Lung (tissue), 12 donors: Measurements from ENCODE around the gene ARIH1. TPM values are rescaled to one million over a fixed set of nuclear protein-coding genes. Genes with fewer than 3 reads are reported as not detected.
"Not testable (repeated sequence)": the region's sequence is repeated elsewhere in the genome, so short reads cannot be mapped to it uniquely, and the experiment has no call there.

Source experiments
- ATAC-seq: fragments of 200-7000 bp; cut with Tn5 transposase; one replicate; pipeline ENCODE4 v1.9.1; 2020; ENCODE audit warnings: moderate number of reproducible peaks; ENCODE audit not compliant: insufficient read depth, low FRiP score
- DNase-seq, 3 donors: peaks; one replicate each; pipeline ENCODE4 v3.0.0-alpha.2; 2013 to 2017
- H3K27ac ChIP-seq, 2 donors: one replicate each; pipeline ENCODE4 v1.5.1; 2013; ENCODE audit warnings: mild to moderate bottlenecking in 2 of 2, moderate library complexity in 2 of 2, control low read depth in 1 of 2, inconsistent platforms in 1 of 2, low read depth in 1 of 2, low read length in 1 of 2
- H3K27me3 ChIP-seq, 3 donors: one replicate each; pipeline ENCODE4 v1.5.1; 2013; ENCODE audit warnings: low read length in 2 of 3; ENCODE audit not compliant: control insufficient read depth in 3 of 3, insufficient read depth in 3 of 3
- H3K36me3 ChIP-seq, 4 donors: one replicate each; pipeline ENCODE4 v1.5.1; 2013; ENCODE audit warnings: low read length in 4 of 4, mild to moderate bottlenecking in 1 of 4, moderate library complexity in 1 of 4; ENCODE audit not compliant: control insufficient read depth in 4 of 4, insufficient read depth in 4 of 4
- H3K4me1 ChIP-seq, 5 donors: one replicate each; pipeline ENCODE4 v1.5.1; 2013; ENCODE audit warnings: low read length in 5 of 5, mild to moderate bottlenecking in 2 of 5, moderate library complexity in 1 of 5; ENCODE audit not compliant: control insufficient read depth in 5 of 5, insufficient read depth in 5 of 5
- H3K4me3 ChIP-seq: one replicate; pipeline ENCODE4 v1.5.1; 2013; ENCODE audit warnings: mild to moderate bottlenecking, control low read depth, moderate library complexity
- H3K9ac ChIP-seq, 2 donors: one replicate each; pipeline ENCODE4 v1.5.1; 2013; ENCODE audit warnings: low read length in 2 of 2, control low read depth in 1 of 2; ENCODE audit not compliant: insufficient read depth in 1 of 2
- H3K9me3 ChIP-seq, 4 donors: one replicate each; pipeline ENCODE4 v1.5.1; 2013; ENCODE audit warnings: low read length in 3 of 4, mild to moderate bottlenecking in 1 of 4, moderate library complexity in 1 of 4; ENCODE audit not compliant: control insufficient read depth in 4 of 4, insufficient read depth in 3 of 4
- WGBS, 2 donors: extraction: QIAGEN DNeasy Blood & Tissue Kit; methylation state at CpG; one replicate each; pipeline ENCODE4 v1.1.7; 2013; 5-methylcytosine and 5-hydroxymethylcytosine counted together
- polyA plus RNA-seq, 2 donors: library from polyadenylated mRNA; stranded (reverse); fragments of 200-250 nt; gene quantifications; one replicate each; pipeline ENCODE4 v1.2.1, GENCODE V29; 2013
- total RNA-seq, 2 donors: library from RNA; depleted of rRNA in 1 of 2; stranded (reverse); fragments of >200 nt in 1 of 2; gene quantifications; one replicate each; pipeline ENCODE4 v1.2.1, GENCODE V29; 2014 to 2021
- TF ChIP-seq, protein P1 (sequence below): IDR thresholded peaks from 2 replicates; pipeline ENCODE4 v1.5.1; 2012; ENCODE audit warnings: mild to moderate bottlenecking; ENCODE audit errors: control extremely low read depth, extremely low read depth
- donor health status: control.
- donor health status: control.
- donor health status: Bipolar disorder and iron deficiency.
- donor health status: healthy.
- donor health status: DM: yes; HTN: yes; CAD: no.

ARIH1 gene
- total and polyA plus RNA-seq, 4 donors = 18.8 to 131 (median 66.0) TPM

DNA sequence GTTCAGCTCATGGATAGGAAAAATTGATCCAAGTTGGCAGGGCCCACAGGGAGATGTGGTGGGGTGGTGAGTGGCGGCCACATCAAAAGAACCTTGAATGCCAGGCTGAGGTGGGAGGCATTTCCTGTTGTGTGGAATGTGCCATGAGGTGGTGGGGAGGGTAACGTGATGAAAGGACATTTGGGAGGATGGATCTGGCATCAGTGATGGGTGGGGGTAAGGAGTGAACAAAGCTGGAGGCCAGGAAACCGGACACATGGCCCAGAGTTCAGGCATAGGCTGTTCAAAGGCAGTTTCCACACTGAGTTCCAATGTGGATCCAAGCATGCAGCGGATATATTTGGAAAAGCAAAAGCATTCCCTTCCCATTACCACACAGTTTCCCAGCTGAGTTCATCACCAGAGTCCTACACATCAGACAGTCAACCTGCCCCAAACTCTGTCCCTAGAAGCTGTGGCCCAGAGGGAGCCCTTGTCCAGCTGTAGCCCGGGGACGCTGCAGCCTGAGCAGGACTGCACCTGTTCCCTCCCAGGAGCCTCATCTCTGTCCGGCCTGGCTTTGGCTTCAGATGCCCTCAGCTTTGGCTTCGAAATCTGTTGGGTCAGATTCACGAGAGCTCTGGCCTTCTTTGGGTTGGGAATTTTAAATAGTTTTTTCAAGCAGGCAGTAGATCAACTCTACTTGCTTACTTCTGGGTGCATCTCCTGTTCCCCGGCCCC, 142.5 kb downstream of the ARIH1 start:
- Histone ChIP-seq H3K27me3 (no peaks in the 10 kb centered on the region), H3K27ac (no peak overlapping the region), H3K4me3 (no peak overlapping the region), H3K9me3 (no peaks in the 10 kb centered on the region), H3K4me1 (no peaks in the 10 kb centered on the region), H3K9ac (no peak overlapping the region), H3K36me3 (no peaks in the 10 kb centered on the region)
- ATAC-seq (no peak), DNase-seq (no peak)
- TF ChIP-seq, protein P1, sequence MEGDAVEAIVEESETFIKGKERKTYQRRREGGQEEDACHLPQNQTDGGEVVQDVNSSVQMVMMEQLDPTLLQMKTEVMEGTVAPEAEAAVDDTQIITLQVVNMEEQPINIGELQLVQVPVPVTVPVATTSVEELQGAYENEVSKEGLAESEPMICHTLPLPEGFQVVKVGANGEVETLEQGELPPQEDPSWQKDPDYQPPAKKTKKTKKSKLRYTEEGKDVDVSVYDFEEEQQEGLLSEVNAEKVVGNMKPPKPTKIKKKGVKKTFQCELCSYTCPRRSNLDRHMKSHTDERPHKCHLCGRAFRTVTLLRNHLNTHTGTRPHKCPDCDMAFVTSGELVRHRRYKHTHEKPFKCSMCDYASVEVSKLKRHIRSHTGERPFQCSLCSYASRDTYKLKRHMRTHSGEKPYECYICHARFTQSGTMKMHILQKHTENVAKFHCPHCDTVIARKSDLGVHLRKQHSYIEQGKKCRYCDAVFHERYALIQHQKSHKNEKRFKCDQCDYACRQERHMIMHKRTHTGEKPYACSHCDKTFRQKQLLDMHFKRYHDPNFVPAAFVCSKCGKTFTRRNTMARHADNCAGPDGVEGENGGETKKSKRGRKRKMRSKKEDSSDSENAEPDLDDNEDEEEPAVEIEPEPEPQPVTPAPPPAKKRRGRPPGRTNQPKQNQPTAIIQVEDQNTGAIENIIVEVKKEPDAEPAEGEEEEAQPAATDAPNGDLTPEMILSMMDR = no peak
- 87 to 90% methylated on average over 10 of the region's 10 CpGs for WGBS, 2 donors

DNA sequence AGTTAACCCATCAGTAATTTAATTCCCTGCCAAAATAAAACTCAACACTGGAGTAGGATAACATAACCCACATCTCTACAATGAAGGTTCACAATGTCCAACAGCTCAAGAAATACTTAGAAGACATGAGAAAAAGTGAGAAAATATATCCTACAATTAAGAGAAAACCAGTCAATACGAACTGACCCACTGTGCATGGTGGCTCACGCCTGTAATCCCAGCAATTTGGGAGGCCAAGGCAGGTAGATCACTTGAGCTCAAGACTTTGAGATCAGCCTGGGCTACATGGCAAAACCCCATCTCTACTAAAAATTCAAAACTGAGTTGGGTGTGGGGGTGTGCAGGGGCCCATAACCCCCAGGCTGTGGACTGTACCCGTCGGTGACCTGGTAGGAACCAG, 149.7 kb downstream of the ARIH1 start:
- DNase-seq, ATAC-seq: not testable (repeated sequence)
- 91% methylated on average over 4 of the region's 4 CpGs for WGBS, 2 donors

DNA sequence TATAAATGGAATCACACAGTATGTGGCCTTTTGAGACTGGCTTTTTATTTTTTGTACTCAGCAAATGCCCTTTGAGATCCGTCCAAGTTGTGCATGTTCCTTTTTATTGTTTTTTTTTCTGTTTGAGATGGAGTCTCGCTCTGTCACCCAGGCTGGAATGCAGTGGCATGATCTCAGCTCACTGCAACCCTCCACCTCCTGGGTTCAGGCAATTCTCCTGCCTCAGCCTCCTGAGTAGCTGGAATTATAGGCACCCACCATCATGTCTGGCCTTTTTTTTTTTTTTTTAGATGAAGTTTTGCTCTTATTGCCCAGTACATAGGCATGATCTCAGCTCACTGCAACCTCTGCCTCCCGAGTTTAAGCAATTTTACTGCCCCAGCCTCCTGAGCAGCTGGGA, 152.0 kb downstream of the ARIH1 start:
- H3K9me3 ChIP-seq, H3K4me1 ChIP-seq, H3K9ac ChIP-seq, ATAC-seq, H3K27ac ChIP-seq, H3K4me3 ChIP-seq, H3K27me3 ChIP-seq, H3K36me3 ChIP-seq, DNase-seq: not testable (repeated sequence)
- 79 to 88% methylated on average over 3 of the region's 3 CpGs for WGBS, 2 donors

More for the DNA sequence above, 149.7 kb downstream of the ARIH1 start:
- not testable (repeated sequence) for H3K9me3 ChIP-seq, H3K4me3 ChIP-seq, H3K9ac ChIP-seq, H3K27me3 ChIP-seq, H3K4me1 ChIP-seq, H3K27ac ChIP-seq, H3K36me3 ChIP-seq

DNA sequence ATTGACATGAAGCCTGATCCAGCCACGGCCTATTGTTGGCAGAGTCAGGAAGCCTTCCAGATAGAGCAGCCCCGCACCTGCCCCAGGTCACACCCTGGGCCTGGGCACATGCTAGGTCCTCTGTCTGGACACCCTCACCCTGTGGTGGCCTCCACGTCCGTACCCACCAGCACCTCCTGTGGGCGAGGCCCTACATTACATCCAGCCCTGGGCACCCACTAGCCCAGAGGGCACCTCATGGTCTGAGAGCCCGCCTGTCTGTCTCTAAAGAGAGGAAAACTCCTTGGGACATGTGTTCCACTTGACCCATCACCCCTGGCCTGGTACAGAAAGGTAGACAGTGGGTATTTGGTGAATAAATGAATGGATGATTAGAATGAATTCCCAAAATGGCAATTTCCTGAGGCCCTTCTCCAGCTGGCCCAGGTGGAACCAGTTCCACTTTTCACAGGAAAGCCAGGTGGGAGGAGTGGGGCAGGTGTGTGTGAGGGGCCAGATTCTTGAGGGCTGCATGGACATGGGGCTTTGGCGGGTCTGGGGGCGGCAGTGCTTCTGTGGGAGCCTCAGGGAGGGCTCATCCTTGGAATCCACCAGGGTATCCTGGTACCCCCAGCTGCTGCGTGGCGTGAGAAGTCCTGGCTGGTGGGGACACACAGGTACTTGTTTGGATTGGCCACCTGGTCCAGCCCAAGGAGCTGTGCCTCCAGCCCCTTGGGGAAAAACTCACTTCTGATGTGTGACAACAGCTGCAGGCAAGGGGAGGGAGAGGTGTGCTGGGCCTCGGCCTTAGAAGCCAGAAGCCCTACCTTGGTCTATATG, 154.3 kb downstream of the ARIH1 start:
- ATAC-seq, H3K27me3 ChIP-seq, H3K9ac ChIP-seq, H3K4me1 ChIP-seq, DNase-seq, H3K4me3 ChIP-seq, H3K27ac ChIP-seq, H3K9me3 ChIP-seq, H3K36me3 ChIP-seq: not testable (repeated sequence)
- WGBS, 2 donors = 89 to 93% methylated on average over 11 of the region's 11 CpGs

DNA sequence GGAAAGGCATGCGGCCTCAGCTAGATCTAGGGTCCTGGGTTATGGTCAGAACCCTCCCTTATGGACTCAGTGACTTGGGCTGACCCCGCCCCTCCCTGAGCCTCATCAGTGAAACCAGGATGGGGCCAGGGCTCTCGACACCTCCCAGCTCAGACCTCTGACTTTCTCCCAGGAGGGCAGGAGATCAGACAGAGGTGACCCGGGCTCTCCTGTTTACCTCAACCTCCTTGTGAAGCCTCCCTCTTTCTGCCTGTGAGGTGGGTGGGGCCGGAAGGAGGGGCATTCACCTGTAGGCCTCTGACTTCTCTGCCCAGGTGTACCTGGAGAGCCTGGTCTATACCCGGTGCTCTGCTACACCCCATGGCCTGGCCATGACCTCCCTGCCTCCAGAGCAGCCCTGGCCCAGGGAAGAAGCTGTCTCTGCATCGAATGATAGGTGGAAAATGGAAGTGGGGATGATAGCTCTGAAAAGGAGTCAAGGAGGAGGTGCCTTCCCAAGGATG, 155.0 kb downstream of the ARIH1 start:
- not testable (repeated sequence) for H3K36me3 ChIP-seq, H3K9me3 ChIP-seq, H3K4me3 ChIP-seq, H3K27me3 ChIP-seq, H3K9ac ChIP-seq, H3K4me1 ChIP-seq, ATAC-seq, H3K27ac ChIP-seq, DNase-seq
- WGBS, 2 donors = 80 to 91% methylated on average over 6 to 7 of the region's 7 CpGs

DNA sequence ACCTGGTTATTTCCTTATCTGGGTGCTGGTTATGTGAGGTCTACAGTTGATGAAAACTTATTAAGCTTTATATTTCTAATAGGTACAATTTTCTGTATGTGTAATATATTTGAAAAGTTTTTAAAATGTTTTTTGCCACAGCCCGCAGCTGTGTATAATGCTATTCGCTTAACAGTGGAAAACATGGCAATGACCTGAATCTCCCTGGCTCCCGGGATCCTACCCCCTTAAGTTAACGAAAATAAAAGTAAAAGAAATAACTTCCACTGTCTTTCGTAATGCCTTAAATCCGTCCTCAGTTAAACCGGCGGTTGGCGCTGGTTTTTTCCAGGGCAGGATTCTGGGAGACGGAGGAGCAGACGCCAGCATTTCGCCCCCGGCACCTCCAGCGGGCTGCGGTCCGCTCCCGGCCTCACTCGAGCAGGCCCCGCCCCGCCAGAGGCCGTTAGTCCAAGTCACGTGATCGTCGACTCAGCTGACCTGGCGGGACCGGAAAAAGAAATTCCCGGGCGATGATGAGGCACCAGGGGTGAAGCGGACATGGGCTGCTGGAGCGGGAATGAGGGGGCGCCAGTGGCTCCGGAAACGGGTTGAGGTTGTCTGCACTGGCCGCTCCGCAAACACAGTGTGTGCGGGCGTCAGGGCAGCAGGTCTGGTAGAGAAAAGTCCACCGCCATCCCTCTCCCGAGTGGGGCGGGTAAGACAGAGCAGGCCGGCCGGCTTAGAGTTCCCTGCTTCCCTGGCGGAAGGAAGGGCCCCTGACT, 162.6 kb downstream of the ARIH1 start:
- not testable (repeated sequence) for H3K9ac ChIP-seq, H3K4me1 ChIP-seq, H3K27me3 ChIP-seq, H3K36me3 ChIP-seq, H3K9me3 ChIP-seq
- ATAC-seq (peak; percentile 79), DNase-seq (peak; percentile 84 to 93 (median 85))
- peak overlapping the region; percentile 35 for H3K4me3 ChIP-seq
- 0 to 2% methylated on average over 16 to 24 of the region's 43 CpGs for WGBS, 2 donors
- peak overlapping the region in 1 of 2 donors; percentile 63 for H3K27ac ChIP-seq
